Measurements from ENCODE around the gene LRRC47.
A peak's percentile ranks its signal among the peaks of the same experiment; 100 is the strongest.

Gene LRRC47

DNA sequence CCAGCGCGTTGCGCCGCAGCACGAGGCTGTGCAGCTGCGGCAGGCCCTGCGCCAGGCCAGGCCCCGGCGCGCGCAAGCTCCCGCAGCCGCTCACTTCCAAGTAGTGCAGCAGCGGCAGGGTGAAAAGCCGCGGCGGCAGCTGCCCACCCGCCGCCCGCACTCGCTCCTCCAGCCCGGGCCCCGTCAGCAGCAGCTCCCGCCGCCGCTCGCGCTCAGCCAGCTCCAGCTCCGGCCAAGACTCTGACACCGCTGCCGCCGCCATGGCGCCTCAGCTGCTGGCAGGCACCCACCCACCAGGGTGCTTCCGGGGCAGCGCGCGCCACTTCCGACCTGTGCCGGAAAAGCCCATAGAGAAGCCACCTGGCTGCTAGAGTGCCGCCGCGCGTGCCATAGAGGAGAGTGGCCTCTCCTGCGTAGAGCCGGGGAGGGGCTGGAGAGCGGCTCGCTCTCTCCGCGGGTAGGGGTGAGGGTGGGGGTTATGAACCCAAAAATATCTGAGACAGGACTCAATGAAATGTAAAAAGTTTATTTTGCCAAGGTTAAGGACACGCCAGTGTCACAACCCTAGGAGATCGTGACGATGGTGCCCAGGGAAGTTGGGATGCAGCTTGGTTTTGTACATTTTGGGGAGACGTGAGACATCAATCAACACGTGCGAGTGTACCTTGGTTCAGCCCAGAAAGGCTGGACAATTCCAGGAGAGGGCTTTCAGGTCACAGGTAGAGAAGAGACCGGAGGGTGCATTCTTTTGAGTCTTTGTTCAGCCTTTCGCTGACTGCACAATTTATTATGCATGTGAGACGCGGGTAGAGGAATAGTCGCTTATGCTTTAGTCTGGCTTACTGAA is at the start of gene LRRC47:
TSS of gene LRRC47 (minus strand) at position 284 of the 847 bp plus-strand sequence. CDS start at position 262, 22 bp downstream.
- DNase-seq (ENCODE audit: low read depth in 2 of 2) = peak; percentile 90 to 93

- no peak for DNase-seq (ENCODE audit: low read depth in 2 of 2)
Observed at GRCh38 chr1:3842912-3843311, 46.6 kb upstream of the LRRC47 start.

DNA sequence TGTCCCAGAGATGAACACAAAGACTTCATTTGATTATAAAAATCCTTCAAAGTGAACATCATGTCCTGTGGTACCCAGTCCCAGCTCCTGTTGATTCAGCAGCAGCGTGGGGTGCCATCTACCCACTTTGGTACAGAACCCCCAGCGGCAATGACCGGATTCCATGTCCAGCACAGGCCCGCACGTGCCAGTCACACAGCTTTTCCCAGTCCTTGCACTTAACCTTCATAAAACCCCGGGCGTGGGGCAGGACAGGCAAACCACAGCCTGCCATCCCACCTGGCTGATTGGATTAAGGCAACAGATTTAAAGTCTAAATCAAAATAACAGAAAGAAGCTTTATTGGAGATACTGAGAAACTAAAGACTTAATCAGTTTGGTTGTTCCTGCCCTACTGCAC is 45.2 kb upstream of the LRRC47 start:
- DNase-seq (ENCODE audit: low read depth in 2 of 2) = no peak

DNA sequence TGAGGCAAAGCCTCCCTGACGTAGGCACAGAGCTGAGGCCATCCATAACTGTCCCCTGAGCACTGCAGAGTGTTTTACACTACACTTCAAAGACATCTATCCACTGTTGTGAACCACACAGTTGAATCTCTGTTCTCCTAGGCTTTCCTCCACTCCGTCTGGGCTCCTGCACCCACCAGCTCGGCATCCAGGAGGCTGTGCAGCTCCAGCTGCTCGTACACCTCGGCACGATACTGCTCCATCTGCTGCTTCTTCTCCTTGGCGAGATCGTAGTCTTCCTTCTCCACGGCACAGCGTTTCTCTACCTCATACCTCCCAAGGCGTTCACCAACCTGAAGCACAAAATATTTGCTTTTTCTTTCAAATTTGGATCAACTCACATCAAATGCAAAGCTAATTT is 42.5 kb upstream of the LRRC47 start:
- no peak for DNase-seq (ENCODE audit: low read depth in 2 of 2)

GRCh38 chr1:3837685-3838084 is 41.4 kb upstream of the LRRC47 start:
- no peak for DNase-seq (ENCODE audit: low read depth in 2 of 2)

GRCh38 chr1:3837200-3837599 is 40.9 kb upstream of the LRRC47 start:
- DNase-seq (ENCODE audit: low read depth in 2 of 2) = no peak

DNA sequence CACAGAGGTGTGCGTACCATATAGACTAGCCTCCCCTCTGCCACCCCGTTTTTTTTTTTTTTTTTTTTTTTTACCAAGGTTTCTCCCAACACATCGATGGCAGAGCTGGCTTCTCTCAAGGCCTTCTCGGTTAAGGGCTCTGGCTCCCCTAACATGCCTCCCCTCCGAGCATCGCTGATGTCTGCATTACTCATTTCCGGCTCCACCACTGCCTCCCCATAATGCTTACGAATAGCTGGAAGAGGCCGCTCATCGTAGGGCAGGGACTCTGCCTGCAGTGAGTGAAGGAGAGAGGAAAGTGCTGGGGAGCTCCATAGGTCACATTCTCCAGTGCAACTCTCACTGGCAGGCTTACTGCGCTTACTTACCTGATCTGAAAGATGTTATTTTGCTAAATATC is 40.1 kb upstream of the LRRC47 start:
- no peak for DNase-seq (ENCODE audit: low read depth in 2 of 2)

DNA sequence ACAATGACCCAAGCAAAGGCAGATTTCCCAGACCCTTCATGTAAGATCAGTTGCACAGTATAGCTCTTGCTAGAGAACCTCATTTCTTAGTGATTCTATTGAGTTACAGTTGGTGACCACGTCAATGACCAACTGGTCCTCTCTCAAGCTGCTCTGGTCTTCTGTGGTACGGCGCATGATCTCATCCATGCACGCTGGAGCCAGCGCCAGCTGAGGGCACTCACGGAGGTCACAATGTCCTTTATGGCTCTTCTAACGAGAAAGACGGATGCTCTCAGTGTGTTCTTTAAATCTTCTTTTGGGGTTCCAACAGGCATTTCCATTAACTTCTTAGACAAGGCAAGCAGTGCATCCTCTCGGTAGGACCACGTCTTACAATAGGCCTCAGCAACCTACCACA is 38.4 kb upstream of the LRRC47 start:
- DNase-seq (ENCODE audit: low read depth in 2 of 2) = no peak

DNA sequence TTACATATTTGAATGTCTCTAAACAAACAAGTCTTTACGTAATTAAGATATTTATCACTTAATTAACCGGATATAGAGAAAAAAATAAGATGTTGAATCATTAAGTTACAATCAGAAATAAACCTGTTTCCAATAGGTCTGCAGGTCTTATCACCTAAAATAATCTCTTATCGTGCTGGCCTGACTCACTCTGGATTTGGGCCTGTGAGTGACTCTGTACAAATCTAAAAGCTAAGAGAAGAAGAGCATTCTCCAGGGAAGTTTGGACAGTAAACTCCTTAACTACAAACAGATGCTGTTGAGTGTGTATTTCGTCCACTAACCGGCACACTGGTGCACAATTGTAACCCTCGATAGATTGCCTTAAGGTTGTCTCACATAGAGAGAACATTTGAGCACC is 35.4 kb upstream of the LRRC47 start:
- no peak for DNase-seq (ENCODE audit: low read depth in 2 of 2)

GRCh38 chr1:3828391-3828790 is 32.1 kb upstream of the LRRC47 start:
- DNase-seq (ENCODE audit: low read depth in 2 of 2) = no peak

DNA sequence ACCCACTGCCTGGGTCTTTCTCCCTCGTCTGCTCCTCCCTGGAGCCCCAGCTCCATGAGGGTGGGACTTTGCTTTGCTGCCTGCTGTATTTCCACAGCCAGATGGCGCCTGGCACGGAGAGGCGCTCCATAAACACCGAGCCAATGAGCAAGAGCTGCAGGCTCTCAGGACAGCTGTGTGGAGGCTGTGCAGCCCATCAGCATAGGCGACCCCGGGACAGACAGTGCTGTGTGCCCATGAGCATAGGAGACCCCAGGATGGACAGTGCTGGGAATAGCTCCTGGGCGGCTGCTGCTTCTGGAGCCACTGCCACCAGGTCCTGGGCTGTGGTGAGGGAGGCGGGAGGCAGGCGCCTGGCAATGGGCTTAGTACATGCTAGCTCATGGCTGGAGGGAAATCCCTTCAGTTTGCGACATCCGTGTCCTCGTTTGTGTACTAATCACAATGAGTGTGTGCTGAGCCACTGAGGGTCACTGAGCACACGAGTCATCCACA is 31.6 kb upstream of the LRRC47 start:
- DNase-seq (ENCODE audit: low read depth in 2 of 2) = no peak

DNA sequence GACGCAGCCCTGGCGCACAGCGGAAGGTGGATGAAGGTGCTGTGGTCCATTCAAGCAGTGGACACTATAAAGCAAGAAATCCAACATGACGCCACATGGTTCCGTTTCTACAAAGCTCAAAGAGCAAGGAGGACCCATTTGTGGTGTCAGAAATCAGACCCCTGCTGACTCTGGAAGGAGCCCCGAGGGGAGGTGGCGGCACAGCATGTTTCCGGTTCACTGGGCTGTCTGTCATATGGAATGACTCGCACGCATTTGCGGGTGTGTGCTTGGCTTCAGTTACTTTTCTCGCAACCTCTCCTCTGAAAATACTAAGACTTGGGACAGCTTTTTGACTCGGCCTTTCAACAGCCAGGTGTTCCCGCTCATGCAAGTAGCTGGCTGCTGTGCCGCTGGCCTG is 29.1 kb upstream of the LRRC47 start:
- DNase-seq (ENCODE audit: low read depth in 2 of 2) = no peak

DNA sequence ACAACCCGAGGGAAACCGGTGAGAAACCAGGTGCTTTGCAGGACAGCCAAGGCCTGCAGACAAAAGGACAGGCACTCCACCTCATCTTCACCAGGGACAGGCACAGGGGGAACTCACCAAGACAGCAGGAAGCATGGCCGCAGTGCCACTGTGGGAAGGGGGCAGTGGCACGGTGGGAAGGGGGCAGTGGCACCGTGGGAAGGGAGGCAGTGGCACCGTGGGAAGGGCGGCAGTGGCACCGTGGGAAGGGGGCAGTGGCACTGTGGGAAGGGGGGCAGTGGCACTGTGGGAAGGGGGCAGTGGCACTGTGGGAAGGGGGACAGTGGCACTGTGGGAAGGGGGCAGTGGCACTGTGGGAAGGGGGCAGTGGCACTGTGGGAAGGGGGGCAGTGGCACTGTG is 28.4 kb upstream of the LRRC47 start:
- DNase-seq (ENCODE audit: low read depth in 2 of 2) = no peak

DNA sequence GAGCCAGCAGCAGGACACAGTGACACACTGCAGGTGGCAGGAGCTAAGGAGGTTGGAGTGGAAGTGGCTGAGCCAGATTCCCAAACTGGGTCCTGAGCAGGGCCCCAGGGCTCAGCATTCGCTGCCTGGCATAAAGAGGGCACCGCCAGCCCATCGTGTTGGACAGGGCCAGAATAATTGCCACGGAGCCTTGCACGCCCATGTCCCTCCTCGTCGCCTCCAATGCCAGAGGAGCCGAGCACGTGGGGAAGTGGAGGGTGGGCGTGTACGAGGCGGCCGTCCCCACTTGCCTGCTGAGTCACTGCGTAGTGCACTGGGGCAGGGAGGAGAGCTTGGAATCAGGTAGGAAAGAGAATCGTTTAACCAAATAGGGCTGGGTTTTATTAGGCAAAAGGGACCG is 26.1 kb upstream of the LRRC47 start:
- DNase-seq (ENCODE audit: low read depth in 2 of 2) = no peak

- no peak for DNase-seq (ENCODE audit: low read depth in 2 of 2)
Observed at GRCh38 chr1:3821908-3822307, 25.6 kb upstream of the LRRC47 start.

DNA sequence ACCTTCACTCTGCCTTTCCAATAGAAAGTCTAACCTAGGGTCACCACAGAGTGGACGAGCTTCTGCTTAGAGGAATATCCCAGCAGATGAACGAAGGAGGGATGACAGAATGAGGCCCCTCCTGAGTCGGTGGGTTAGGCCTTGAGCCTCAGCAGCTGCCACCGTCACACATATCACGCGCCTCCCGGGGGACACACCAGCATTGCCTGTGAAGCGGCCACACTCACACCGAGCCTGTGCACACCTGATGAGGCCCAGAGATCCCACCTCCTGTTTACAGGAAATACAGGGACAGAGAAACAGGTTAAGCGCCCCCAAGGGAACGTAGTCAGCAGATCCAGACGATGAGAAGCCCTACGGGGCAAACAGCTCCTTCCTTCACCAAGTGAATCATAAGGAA is 25.1 kb upstream of the LRRC47 start:
- no peak for DNase-seq (ENCODE audit: low read depth in 2 of 2)

DNA sequence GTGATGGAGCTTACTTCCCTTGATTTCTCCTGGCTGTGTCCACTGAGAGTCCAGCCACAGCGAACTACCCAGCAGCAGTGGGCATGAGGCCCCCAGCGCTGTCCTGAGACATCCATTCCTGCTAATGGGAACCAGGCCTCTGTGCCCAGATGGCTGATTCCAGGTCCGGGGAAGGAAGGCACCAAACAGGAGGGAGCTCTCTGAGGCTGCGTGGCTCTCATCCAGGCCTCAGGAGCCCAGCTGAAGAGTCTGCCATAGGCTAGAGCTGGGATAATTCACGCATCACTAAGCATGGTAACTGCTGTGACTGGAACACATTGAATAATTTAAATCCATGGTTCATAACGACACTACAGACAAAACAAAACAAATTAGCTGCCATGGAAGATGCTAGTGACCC is 24.7 kb upstream of the LRRC47 start:
- no peak for DNase-seq (ENCODE audit: low read depth in 2 of 2)

GRCh38 chr1:3820316-3820715 is 24.0 kb upstream of the LRRC47 start:
- no peak for DNase-seq (ENCODE audit: low read depth in 2 of 2)

GRCh38 chr1:3819771-3820200 is 23.5 kb upstream of the LRRC47 start:
- DNase-seq (ENCODE audit: low read depth in 2 of 2) = no peak

GRCh38 chr1:3817821-3818597 is 21.7 kb upstream of the LRRC47 start:
- DNase-seq (ENCODE audit: low read depth in 2 of 2) = no peak

GRCh38 chr1:3817138-3817740 is 20.9 kb upstream of the LRRC47 start:
- DNase-seq (ENCODE audit: low read depth in 2 of 2) = no peak

GRCh38 chr1:3816331-3817137 is 20.2 kb upstream of the LRRC47 start:
- no peak for DNase-seq (ENCODE audit: low read depth in 2 of 2)
